ENCODE measurements around the gene DGKE. TPM values are rescaled to one million over a fixed set of nuclear protein-coding genes. Genes with fewer than 3 reads are reported as not detected.

The DGKE gene
- total and polyA plus RNA-seq, 2 of the 8 experiments (the other 6 are each of a cell fraction or from before 2014, with no cell fraction given), result 1.7 to 7.4 TPM

- TF ChIP-seq, protein P1, sequence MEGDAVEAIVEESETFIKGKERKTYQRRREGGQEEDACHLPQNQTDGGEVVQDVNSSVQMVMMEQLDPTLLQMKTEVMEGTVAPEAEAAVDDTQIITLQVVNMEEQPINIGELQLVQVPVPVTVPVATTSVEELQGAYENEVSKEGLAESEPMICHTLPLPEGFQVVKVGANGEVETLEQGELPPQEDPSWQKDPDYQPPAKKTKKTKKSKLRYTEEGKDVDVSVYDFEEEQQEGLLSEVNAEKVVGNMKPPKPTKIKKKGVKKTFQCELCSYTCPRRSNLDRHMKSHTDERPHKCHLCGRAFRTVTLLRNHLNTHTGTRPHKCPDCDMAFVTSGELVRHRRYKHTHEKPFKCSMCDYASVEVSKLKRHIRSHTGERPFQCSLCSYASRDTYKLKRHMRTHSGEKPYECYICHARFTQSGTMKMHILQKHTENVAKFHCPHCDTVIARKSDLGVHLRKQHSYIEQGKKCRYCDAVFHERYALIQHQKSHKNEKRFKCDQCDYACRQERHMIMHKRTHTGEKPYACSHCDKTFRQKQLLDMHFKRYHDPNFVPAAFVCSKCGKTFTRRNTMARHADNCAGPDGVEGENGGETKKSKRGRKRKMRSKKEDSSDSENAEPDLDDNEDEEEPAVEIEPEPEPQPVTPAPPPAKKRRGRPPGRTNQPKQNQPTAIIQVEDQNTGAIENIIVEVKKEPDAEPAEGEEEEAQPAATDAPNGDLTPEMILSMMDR (IDR thresholded peaks at IDR 0.05; ENCODE audit: control extremely low read depth in 1 of 3, insufficient read depth in 1 of 3, low read depth in 1 of 3, low read length in 3 of 3), result peak; percentile 56 to 77 (median 76)
- TF ChIP-seq RAD21 (IDR thresholded peaks at IDR 0.05 in 1 of 2, conservative IDR thresholded peaks at IDR 0.05 in 1 of 2; ENCODE audit: low read depth in 2 of 2, low read length in 2 of 2) (peak; percentile 72 to 81), KDM5A (IDR thresholded peaks at IDR 0.05; ENCODE audit: low read length) (no peak), KDM4A (IDR thresholded peaks at IDR 0.05; ENCODE audit: low read depth, low read length, severe bottlenecking) (no peak)
- no peaks in the 10 kb centered on the region for H3K79me2 ChIP-seq (ENCODE audit: control insufficient read depth in 1 of 2, insufficient read depth in 2 of 2, low read length in 2 of 2)
- no peak overlapping the region for H2AFZ ChIP-seq (ENCODE audit: low read length)
Measured at GRCh38 chr17:56819431-56820145, 14.4 kb upstream of the DGKE start.

More at GRCh38 chr17:56819431-56820145, 14.4 kb upstream of the DGKE start:
- no peak overlapping the region for H4K8ac ChIP-seq (ENCODE audit: extremely low read depth, insufficient read depth, low read length)
- ChIA-PET POLR2A (ENCODE audit: partially characterized antibody) (interaction anchor here (0.7 to 1.4 kb wide), 4 partner anchors 9 to 120 kb away, joined by 3 to 4 read pairs (median 4); partner anchors contain the start of gene TRIM25), CTCF (ENCODE audit: partially characterized antibody) (interaction anchor here (0.6 to 4.0 kb wide), 41 partner anchors 8 to 371 kb away, joined by 3 to 18 read pairs (median 4); partner anchors contain the start of gene TRIM25)
- H3K4me1 ChIP-seq (replicated peaks in 1 of 4; ENCODE audit: control insufficient read depth in 3 of 4, insufficient read depth in 4 of 4, low read length in 3 of 4), result no peaks in the 10 kb centered on the region
- H3K9me3 ChIP-seq (ENCODE audit: insufficient read depth in 2 of 2, low read depth in 1 of 2, low read length in 1 of 2), result no peaks in the 10 kb centered on the region
- H3K4me3 ChIP-seq (ENCODE audit: extremely low read depth in 1 of 4, insufficient read depth in 2 of 4, low read depth in 3 of 4, low read length in 4 of 4), result no peak overlapping the region
- H3K18ac ChIP-seq (ENCODE audit: extremely low read depth, low read length), result no peak overlapping the region
- H3K36me3 ChIP-seq (ENCODE audit: control insufficient read depth in 2 of 4, insufficient read depth in 4 of 4, low read length in 3 of 4), result no peaks in the 10 kb centered on the region
- H4K20me1 ChIP-seq (replicated peaks in 1 of 2; ENCODE audit: control insufficient read depth in 1 of 2, insufficient read depth in 2 of 2, low read length in 2 of 2), result no peaks in the 10 kb centered on the region
- H3K4me2 ChIP-seq (ENCODE audit: insufficient read depth in 1 of 2, low read depth in 2 of 2, low read length in 2 of 2), result 0 out of 4 replicates have a peak overlapping the region, but pooled peaks of 1 of the 2 experiments have one; percentile 8
- no peak overlapping the region for H3K9ac ChIP-seq (replicated peaks in 1 of 4; ENCODE audit: extremely low read depth in 1 of 4, low read depth in 3 of 4, low read length in 3 of 4)
- DNase-seq (ENCODE audit: low read depth in 1 of 2, low spot score in 2 of 2) (peak; percentile 62 to 93), FAIRE-seq (peak; percentile 83)
- H2BK5ac ChIP-seq (ENCODE audit: low read depth, low read length), result no peak overlapping the region
- H3K27me3 ChIP-seq (replicated peaks in 1 of 4; ENCODE audit: control insufficient read depth in 3 of 4, extremely low read depth in 1 of 4, insufficient read depth in 3 of 4, low read length in 3 of 4), result no peaks in the 10 kb centered on the region
- H3K4ac ChIP-seq (replicated peaks; ENCODE audit: insufficient read length, low read depth, low read length), result no peak overlapping the region
- H2BK12ac ChIP-seq (ENCODE audit: low read depth, low read length), result no peak overlapping the region; the same call in 1 of the 2 replicates
- H2BK120ac ChIP-seq (replicated peaks; ENCODE audit: low read depth, low read length), result no peak overlapping the region
- H4K5ac ChIP-seq (ENCODE audit: insufficient read length, low read depth, low read length), result no peak overlapping the region
- WGBS, 2 experiments (ENCODE audit: extremely low coverage in 1 of 2, insufficient coverage in 1 of 2, insufficient read length in 1 of 2, insufficient replicate concordance in 2 of 2, low coverage in 1 of 2, low lambda C conversion rate in 2 of 2, missing lambda C conversion rate in 1 of 2), result 33% methylated on average over 14 of the region's 14 CpGs; no CpG with 5 or more reads in 1 of the 2 experiments
- H3K27ac ChIP-seq (ENCODE audit: low read depth, low read length), result no peak overlapping the region
- no peaks in the 10 kb centered on the region for H3K79me1 ChIP-seq (ENCODE audit: low read depth, low read length)
- H2BK20ac ChIP-seq (ENCODE audit: low read length), result no peak overlapping the region
- no peak overlapping the region for H4K91ac ChIP-seq (replicated peaks; ENCODE audit: insufficient read length, low read length)
- no peak overlapping the region for H3K14ac ChIP-seq (ENCODE audit: insufficient read length)
- H3K23ac ChIP-seq (ENCODE audit: insufficient read length), result no peak overlapping the region
- no peak overlapping the region for H2BK15ac ChIP-seq (ENCODE audit: low read length)
- H2AK5ac ChIP-seq (ENCODE audit: low read depth, low read length), result no peak overlapping the region
- H3K56ac ChIP-seq (replicated peaks; ENCODE audit: insufficient read length, low read depth, low read length), result no peak overlapping the region
- H3K23me2 ChIP-seq (ENCODE audit: low read depth, low read length), result no peaks in the 10 kb centered on the region
